Measurements from ENCODE around the gene ATAD3B.

- no peak for TF ChIP-seq CTCF (IDR thresholded peaks at IDR 0.05; ENCODE audit: low read depth, low read length)
- no peak for TF ChIP-seq EZH2phosphoT487 (IDR thresholded peaks at IDR 0.05; ENCODE audit: low read depth)
Observed at GRCh38 chr1:1452882-1453281, 18.7 kb upstream of the ATAD3B start.
